ENCODE results near the gene CUX1. TPM values are rescaled to one million over a fixed set of nuclear protein-coding genes. Genes with fewer than 3 reads are reported as not detected.

Gene CUX1
- total and polyA plus RNA-seq, 2 of the 13 experiments (the other 11 are each of a cell fraction or from before 2014, with no cell fraction given): 13.7 to 14.9 TPM

GRCh38 chr7:102287111-102287980, 469.9 kb downstream of the CUX1 start (continued):
- TF ChIP-seq PHF21A (CRISPR knock-in tag; IDR thresholded peaks at IDR 0.05): peak; percentile 21; the same call in 1 of the 2 replicates
- TF ChIP-seq SCMH1 (CRISPR knock-in tag; IDR thresholded peaks at IDR 0.05; ENCODE audit: borderline replicate concordance): no peak
- TF ChIP-seq, protein P1, sequence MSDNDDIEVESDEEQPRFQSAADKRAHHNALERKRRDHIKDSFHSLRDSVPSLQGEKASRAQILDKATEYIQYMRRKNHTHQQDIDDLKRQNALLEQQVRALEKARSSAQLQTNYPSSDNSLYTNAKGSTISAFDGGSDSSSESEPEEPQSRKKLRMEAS (IDR thresholded peaks at IDR 0.05): peak; percentile 18; the same call in 1 of the 2 replicates
- TF ChIP-seq HDAC1 (CRISPR knock-in tag; IDR thresholded peaks at IDR 0.05): 0 out of 2 replicates have a peak, but pooled peaks have one; percentile 30
- no peak for TF ChIP-seq TSC22D2 (CRISPR knock-in tag; IDR thresholded peaks at IDR 0.05; ENCODE audit: borderline replicate concordance)
- TF ChIP-seq HNRNPLL (IDR thresholded peaks at IDR 0.05; ENCODE audit: low read depth, low read length, poor library complexity, severe bottlenecking): peak; percentile 81
- peak; percentile 14; the same call in 1 of the 2 replicates for TF ChIP-seq ZFP82 (CRISPR knock-in tag; IDR thresholded peaks at IDR 0.05; ENCODE audit: borderline replicate concordance)
- TF ChIP-seq PHF8 (CRISPR knock-in tag; IDR thresholded peaks at IDR 0.05): peak; percentile 20; the same call in 1 of the 2 replicates
- TF ChIP-seq FOXC1 (CRISPR knock-in tag; IDR thresholded peaks at IDR 0.05; ENCODE audit: borderline replicate concordance): 0 out of 2 replicates have a peak, but pooled peaks have one; percentile 35
- TF ChIP-seq ZNF839 (CRISPR knock-in tag; IDR thresholded peaks at IDR 0.05; ENCODE audit: borderline replicate concordance): no peak
- 0 out of 2 replicates have a peak, but pooled peaks have one; percentile 22 for TF ChIP-seq HNRNPL (IDR thresholded peaks at IDR 0.05; ENCODE audit: low read depth, low read length)
- 0 out of 2 replicates have a peak, but pooled peaks have one; percentile 27 for TF ChIP-seq SRY (CRISPR knock-in tag; IDR thresholded peaks at IDR 0.05)
- TF ChIP-seq CAMTA2 (CRISPR knock-in tag; IDR thresholded peaks at IDR 0.05; ENCODE audit: borderline replicate concordance): 0 out of 2 replicates have a peak, but pooled peaks have one; percentile 34
- TF ChIP-seq, protein P2, sequence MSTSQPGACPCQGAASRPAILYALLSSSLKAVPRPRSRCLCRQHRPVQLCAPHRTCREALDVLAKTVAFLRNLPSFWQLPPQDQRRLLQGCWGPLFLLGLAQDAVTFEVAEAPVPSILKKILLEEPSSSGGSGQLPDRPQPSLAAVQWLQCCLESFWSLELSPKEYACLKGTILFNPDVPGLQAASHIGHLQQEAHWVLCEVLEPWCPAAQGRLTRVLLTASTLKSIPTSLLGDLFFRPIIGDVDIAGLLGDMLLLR (CRISPR knock-in tag; IDR thresholded peaks at IDR 0.05): peak; percentile 21; the same call in 1 of the 2 replicates
- no peak for TF ChIP-seq SP5 (CRISPR knock-in tag; IDR thresholded peaks at IDR 0.05; ENCODE audit: borderline replicate concordance, low read depth)
- TF ChIP-seq RBAK (CRISPR knock-in tag; IDR thresholded peaks at IDR 0.05): no peak
- TF ChIP-seq ZIK1 (CRISPR knock-in tag; IDR thresholded peaks at IDR 0.05; ENCODE audit: borderline replicate concordance, low read depth): 0 out of 2 replicates have a peak, but pooled peaks have one; percentile 10
- peak; percentile 30; the same call in 1 of the 2 replicates for TF ChIP-seq ZNF782 (CRISPR knock-in tag; IDR thresholded peaks at IDR 0.05; ENCODE audit: borderline replicate concordance)
- peak; percentile 34; the same call in 1 of the 2 replicates for TF ChIP-seq ZFX (CRISPR knock-in tag; IDR thresholded peaks at IDR 0.05; ENCODE audit: low read depth)
- TF ChIP-seq, protein P3, sequence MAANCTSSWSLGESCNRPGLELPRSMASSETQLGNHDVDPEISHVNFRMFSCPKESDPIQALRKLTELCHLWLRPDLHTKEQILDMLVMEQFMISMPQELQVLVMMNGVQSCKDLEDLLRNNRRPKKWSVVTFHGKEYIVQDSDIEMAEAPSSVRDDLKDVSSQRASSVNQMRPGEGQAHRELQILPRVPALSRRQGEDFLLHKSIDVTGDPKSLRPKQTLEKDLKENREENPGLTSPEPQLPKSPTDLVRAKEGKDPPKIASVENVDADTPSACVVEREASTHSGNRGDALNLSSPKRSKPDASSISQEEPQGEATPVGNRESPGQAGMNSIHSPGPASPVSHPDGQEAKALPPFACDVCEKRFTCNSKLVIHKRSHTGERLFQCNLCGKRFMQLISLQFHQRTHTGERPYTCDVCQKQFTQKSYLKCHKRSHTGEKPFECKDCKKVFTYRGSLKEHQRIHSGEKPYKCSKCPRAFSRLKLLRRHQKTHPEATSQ (CRISPR knock-in tag; IDR thresholded peaks at IDR 0.05; ENCODE audit: borderline replicate concordance): no peak
- TF ChIP-seq GABPB1 (CRISPR knock-in tag; IDR thresholded peaks at IDR 0.05): peak; percentile 18; the same call in 1 of the 2 replicates
- TF ChIP-seq MTERF4 (CRISPR knock-in tag; IDR thresholded peaks at IDR 0.05): no peak
- TF ChIP-seq, protein P4, sequence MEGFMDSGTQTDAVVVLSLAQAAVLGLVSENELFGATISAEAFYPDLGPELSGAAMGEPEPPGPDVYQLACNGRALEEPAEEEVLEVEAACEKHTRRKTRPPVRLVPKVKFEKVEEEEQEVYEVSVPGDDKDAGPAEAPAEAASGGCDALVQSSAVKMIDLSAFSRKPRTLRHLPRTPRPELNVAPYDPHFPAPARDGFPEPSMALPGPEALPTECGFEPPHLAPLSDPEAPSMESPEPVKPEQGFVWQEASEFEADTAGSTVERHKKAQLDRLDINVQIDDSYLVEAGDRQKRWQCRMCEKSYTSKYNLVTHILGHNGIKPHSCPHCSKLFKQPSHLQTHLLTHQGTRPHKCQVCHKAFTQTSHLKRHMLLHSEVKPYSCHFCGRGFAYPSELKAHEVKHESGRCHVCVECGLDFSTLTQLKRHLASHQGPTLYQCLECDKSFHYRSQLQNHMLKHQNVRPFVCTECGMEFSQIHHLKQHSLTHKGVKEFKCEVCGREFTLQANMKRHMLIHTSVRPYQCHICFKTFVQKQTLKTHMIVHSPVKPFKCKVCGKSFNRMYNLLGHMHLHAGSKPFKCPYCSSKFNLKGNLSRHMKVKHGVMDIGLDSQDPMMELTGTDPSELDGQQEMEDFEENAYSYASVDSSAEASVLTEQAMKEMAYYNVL (CRISPR knock-in tag; IDR thresholded peaks at IDR 0.05; ENCODE audit: borderline replicate concordance): 0 out of 2 replicates have a peak, but pooled peaks have one; percentile 18
